ENCODE measurements around the gene ALDH16A1.

GRCh38 chr19:49472936-49473335, 19.9 kb downstream of the ALDH16A1 start:
- TF ChIP-seq EZH2 (IDR thresholded peaks at IDR 0.05; ENCODE audit: borderline replicate concordance, insufficient read depth, low read depth, low read length, poor library complexity, severe bottlenecking) = no peak
- TF ChIP-seq CTCF (IDR thresholded peaks at IDR 0.05) = no peak

Data from B cell (primary cell).